GM12878 (cell line): Measurements from ENCODE around the gene AAR2. TPM values are rescaled to one million over a fixed set of nuclear protein-coding genes. Genes with fewer than 3 reads are reported as not detected.

ENCODE experiments used
- ATAC-seq: fragments of 200-7000 bp; cut with Tn5 transposase; 3 replicates; pipeline ENCODE4 v1.9.1; 2020; ENCODE audit warnings: mild to moderate bottlenecking, moderate library complexity
- BruUV-seq: library from RNA; stranded (reverse); fragments of 400-500 nt; replicated peaks from 2 replicates; lab custom pipeline; 2021; lab: Mats Ljungman, UMichigan
- CTCF ChIA-PET: fragments of 300-600 bp; sonication (Branson Sonifier 250); formaldehyde crosslinking; extraction: SDS; loops from one replicate; lab custom pipeline; 2021; ENCODE audit warnings: inconsistent platforms; lab: Yijun Ruan, JAX
- POLR2A ChIA-PET: fragments of 350-600 bp; formaldehyde crosslinking; extraction: SDS; loops from one replicate; lab custom pipeline; 2021; ENCODE audit warnings: inconsistent platforms; lab: Charles Lee
- RAD21 ChIA-PET: fragments of 300-600 bp; sonication (Branson Sonifier 250); formaldehyde crosslinking; loops from one replicate; lab custom pipeline; 2023; ENCODE audit warnings: antibody characterized with exemption; ENCODE audit not compliant: unreplicated experiment; lab: Charles Lee
- SMC1A ChIA-PET: fragments of 300-600 bp; sonication (Branson Sonifier 250); formaldehyde crosslinking; loops from one replicate; lab custom pipeline; 2023; ENCODE audit not compliant: unreplicated experiment, uncharacterized antibody; lab: Charles Lee
- DNase-seq: peaks from one replicate; pipeline ENCODE4 v3.0.0-alpha.2; 2011; ENCODE audit warnings: low read depth, low spot score
- FAIRE-seq: peaks from 3 replicates; lab custom pipeline; 2011; peaks lifted over from hg19 to GRCh38; lab: Jason Lieb, UNC
- H2AFZ ChIP-seq: 2 replicates; pipeline ENCODE4 v1.6.0; 2011; ENCODE audit warnings: low read depth, low read length, control low read depth; ENCODE audit not compliant: control insufficient read depth
- H3K27ac ChIP-seq: 2 replicates; pipeline ENCODE4 v1.5.1; 2011; ENCODE audit warnings: control low read depth; ENCODE audit not compliant: control insufficient read depth, insufficient read depth
- H3K27me3 ChIP-seq, 2 experiments: replicated peaks in 1 of 2; 2 replicates each; pipeline versions ENCODE4 v1.6.0 to v1.6.1; 2011; ENCODE audit warnings: low read length in 1 of 2; ENCODE audit not compliant: control insufficient read depth in 2 of 2, insufficient read depth in 2 of 2
- H3K36me3 ChIP-seq, 2 experiments: 2 replicates each; pipeline ENCODE4 v1.5.1; 2011; ENCODE audit warnings: low read length in 1 of 2; ENCODE audit not compliant: control insufficient read depth in 2 of 2, insufficient read depth in 2 of 2
- H3K4me1 ChIP-seq: 2 replicates; pipeline ENCODE4 v1.6.1; 2011; ENCODE audit warnings: mild to moderate bottlenecking, low read length, moderate library complexity, mixed read lengths; ENCODE audit not compliant: control insufficient read depth, insufficient read depth
- H3K4me2 ChIP-seq: 2 replicates; pipeline ENCODE4 v1.6.0; 2011; ENCODE audit warnings: control low read depth; ENCODE audit not compliant: control insufficient read depth, insufficient read depth
- H3K4me3 ChIP-seq: fragments of 200-600 bp; sonication (generic); 2 replicates; pipeline ENCODE4 v1.5.1; 2016
- H3K79me2 ChIP-seq: 2 replicates; pipeline ENCODE4 v1.6.0; 2011; ENCODE audit warnings: low read length; ENCODE audit not compliant: control insufficient read depth, insufficient read depth
- H3K9ac ChIP-seq: 2 replicates; pipeline ENCODE4 v1.8.0; 2011; ENCODE audit warnings: low read length, control low read depth, mixed read lengths; ENCODE audit not compliant: control insufficient read depth, insufficient read depth
- H3K9me3 ChIP-seq: replicated peaks from 3 replicates; pipeline ENCODE4 v1.5.1; 2011; ENCODE audit warnings: mild to moderate bottlenecking, low read length; ENCODE audit not compliant: control insufficient read depth, insufficient read depth
- H4K20me1 ChIP-seq: 2 replicates; pipeline ENCODE4 v1.6.0; 2011; ENCODE audit not compliant: control insufficient read depth, insufficient read depth
- ATF7 ChIP-seq: fragments of 450-650 bp; IDR thresholded peaks from 2 replicates; pipeline ENCODE4 v1.6.1; 2016; ENCODE audit warnings: low read depth, mild to moderate bottlenecking
- BCL11A ChIP-seq: IDR thresholded peaks from 2 replicates; pipeline ENCODE4 v1.6.1; 2011; ENCODE audit warnings: low read depth, low read length
- CBX5 ChIP-seq: sonication (generic); IDR thresholded peaks from 2 replicates; pipeline ENCODE4 v1.6.1; 2016; ENCODE audit warnings: low read depth, moderate library complexity, mild to moderate bottlenecking, inconsistent platforms
- CREM ChIP-seq: IDR thresholded peaks from 2 replicates; pipeline ENCODE4 v1.6.1; 2014; ENCODE audit warnings: antibody characterized with exemption, low read depth
- EZH2 ChIP-seq: IDR thresholded peaks from 2 replicates; pipeline ENCODE4 v1.6.1; 2012; ENCODE audit warnings: low read depth, mild to moderate bottlenecking, control low read depth, inconsistent platforms, low read length, borderline replicate concordance; ENCODE audit not compliant: control insufficient read depth
- GABPA ChIP-seq: IDR thresholded peaks from 2 replicates; pipeline ENCODE4 v1.6.1; 2014; ENCODE audit warnings: antibody characterized with exemption, low read depth, mild to moderate bottlenecking, inconsistent platforms
- NR2F1 ChIP-seq: fragments of 450-650 bp; conservative IDR thresholded peaks from 2 replicates; pipeline ENCODE4 v1.6.1; 2017; ENCODE audit warnings: mild to moderate bottlenecking
- PAX5 ChIP-seq: IDR thresholded peaks from 2 replicates; pipeline ENCODE4 v1.6.1; 2011; ENCODE audit warnings: low read depth, low read length, borderline replicate concordance
- POLR2AphosphoS5 ChIP-seq: IDR thresholded peaks from 2 replicates; pipeline ENCODE4 v1.6.1; 2011; ENCODE audit warnings: mild to moderate bottlenecking, low read length, inconsistent platforms
- RFX5 ChIP-seq: IDR thresholded peaks from 2 replicates; pipeline ENCODE4 v1.6.1; 2011; ENCODE audit warnings: low read depth, low read length, improper control_type of control experiment
- SMARCA5 ChIP-seq: fragments of 450-650 bp; IDR thresholded peaks from 2 replicates; pipeline ENCODE4 v1.6.1; 2017; ENCODE audit warnings: mild to moderate bottlenecking
- TCF7 ChIP-seq: IDR thresholded peaks from 2 replicates; pipeline ENCODE4 v1.6.1; 2014; ENCODE audit warnings: antibody characterized with exemption, borderline replicate concordance
- whole genome bisulfite sequencing: methylation state at CpG from one replicate; pipeline ENCODE4 v1.1.6; 2016; ENCODE audit warnings: low lambda C conversion rate; ENCODE audit not compliant: insufficient replicate concordance, insufficient coverage; ENCODE audit errors: missing lambda C conversion rate; 5-methylcytosine and 5-hydroxymethylcytosine counted together
- in situ Hi-C: fragments of 300-500 bp; cut with MboI; formaldehyde crosslinking; loops from 9 replicates; pipeline ENCODE4 v1.14.3; 2018; ENCODE audit warnings: mixed read lengths
- intact Hi-C: fragments of 100-400 bp; cut with micrococcal nuclease; formaldehyde crosslinking; loops from one replicate; pipeline ENCODE4 v1.14.2; 2022; ENCODE audit not compliant: unreplicated experiment
- polyA plus RNA-seq, 11 experiments: library from polyadenylated mRNA; depleted of rRNA in 4 of 11; unstranded in 6 of 11; stranded (reverse) in 5 of 11; fragments of >200 nt; fragmentation: Nextera tagmentation in 4 of 11; fragmentation: Illumina TruSeq in 1 of 11; extraction: Ambion mirVana in 4 of 11; extraction: Trizol in 1 of 11; gene quantifications; 1 replicate in 1 of 11; 2 replicates in 10 of 11; pipeline versions ENCODE4 v1.2.1 to v1.2.3, GENCODE V29; 2011 to 2016; ENCODE audit warnings: inconsistent platforms in 2 of 11, missing spikeins in 2 of 11, low read depth in 1 of 11
- total RNA-seq, 4 experiments: library from RNA; depleted of rRNA in 3 of 4; stranded (reverse); fragments of >200 nt in 3 of 4; fragmentation: Illumina TruSeq in 1 of 4; extraction: Trizol in 1 of 4; gene quantifications; 2 replicates each; pipeline versions ENCODE4 v1.2.1 to v1.2.3, GENCODE V29; 2013 to 2021
- TF ChIP-seq, protein P1 (sequence below): IDR thresholded peaks from 2 replicates; pipeline ENCODE4 v1.6.1; 2012; ENCODE audit warnings: low read length, inconsistent platforms
- TF ChIP-seq, protein P2 (sequence below): fragments of 450-650 bp; IDR thresholded peaks from 2 replicates; pipeline ENCODE4 v1.6.1; 2017; ENCODE audit warnings: antibody characterized with exemption, mild to moderate bottlenecking, moderate library complexity
- TF ChIP-seq, protein P3 (sequence below), 3 experiments: IDR thresholded peaks in 2 of 3; conservative IDR thresholded peaks in 1 of 3; 2 replicates each; pipeline ENCODE4 v1.5.1; 2011; ENCODE audit warnings: low read depth in 3 of 3, low read length in 3 of 3, mild to moderate bottlenecking in 3 of 3, control low read depth in 2 of 3, moderate library complexity in 2 of 3, inconsistent platforms in 1 of 3, mixed read lengths in 1 of 3; ENCODE audit not compliant: control insufficient read depth in 2 of 3, insufficient read depth in 1 of 3; ENCODE audit errors: extremely low read depth in 1 of 3

The AAR2 gene
- total and polyA plus RNA-seq, 10 of the 15 experiments (the other 5 are each of a cell fraction or from before 2014, with no cell fraction given), result 6.5 to 41.7 (median 30.3) TPM

DNA sequence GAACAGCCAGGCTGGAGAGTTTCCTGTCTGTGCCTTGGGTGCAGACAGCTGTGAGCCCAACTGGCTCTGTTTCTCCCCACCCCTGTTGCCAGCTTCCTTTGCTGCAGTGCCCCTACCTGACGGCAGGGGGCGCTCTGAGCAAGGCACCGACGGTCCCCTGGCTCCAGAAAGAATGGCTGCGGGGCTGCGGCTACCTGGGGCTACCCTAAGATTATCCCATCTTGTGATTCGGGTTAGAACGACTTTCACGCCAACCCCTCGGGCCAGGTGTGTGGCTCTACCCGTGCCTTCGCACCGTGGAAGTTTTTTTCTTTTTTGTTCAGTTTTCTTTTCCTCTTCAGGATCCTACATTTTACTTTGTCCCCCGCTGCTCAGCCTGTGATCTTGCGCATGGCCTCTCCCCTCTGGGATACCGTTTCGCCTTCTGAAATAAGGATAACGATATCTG, 33.4 kb upstream of the AAR2 start (continued):
- no peak for TF ChIP-seq GABPA
- TF ChIP-seq SMARCA5, result no peak
- no peak for TF ChIP-seq TCF7
- no peak for TF ChIP-seq RFX5
- no peak for TF ChIP-seq BCL11A
- TF ChIP-seq PAX5, result 0 out of 2 replicates have a peak, but pooled peaks have one; percentile 14
- TF ChIP-seq EZH2, result no peak

DNA sequence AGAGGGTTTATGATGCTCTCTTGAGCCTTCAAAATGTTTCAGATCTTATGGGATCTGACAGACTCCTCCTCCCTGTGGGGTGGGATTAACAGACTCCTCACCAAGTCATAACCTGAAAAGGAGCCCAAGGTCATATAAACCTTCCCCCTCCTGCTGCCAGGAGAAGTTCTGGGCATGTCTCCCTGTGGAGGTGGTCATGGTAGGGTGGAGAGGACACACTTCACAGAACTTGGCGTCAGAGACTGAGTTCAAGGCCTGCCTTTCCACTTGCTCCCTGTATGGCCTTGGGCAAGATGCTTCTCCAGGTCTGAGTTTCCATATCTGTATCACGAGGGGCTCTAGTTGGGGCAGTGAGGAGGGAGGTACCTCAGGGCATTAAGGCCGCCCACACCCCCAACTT, 32.4 kb upstream of the AAR2 start:
- H3K9ac ChIP-seq, result no peak overlapping the region
- H3K4me1 ChIP-seq, result no peaks in the 10 kb centered on the region
- ChIA-PET CTCF (interaction anchor here (0.6 to 8.1 kb wide), 13 partner anchors 9 to 288 kb away, joined by 3 to 115 read pairs (median 10); partner anchors contain the start of gene AAR2), SMC1A (interaction anchor here (2.1 kb wide), 1 partner anchor 236 kb away, joined by 8 read pairs; no protein-coding TSS in a partner anchor), RAD21 (interaction anchor here (0.6 kb wide), 1 partner anchor 250 kb away, joined by 3 read pairs; no protein-coding TSS in a partner anchor), POLR2A (no interaction called here)
- 0% methylated on average over 3 of the region's 3 CpGs for WGBS
- no peak overlapping the region for H3K4me2 ChIP-seq
- no peak overlapping the region for H3K4me3 ChIP-seq
- H3K27me3 ChIP-seq, result peaks cover 0 to 3% of the 10 kb centered on the region in 2 experiments; a peak in 1 of 4 replicates
- intact Hi-C loops, result loop anchor here (1.0 kb wide), 1 partner anchor 235 kb away; no protein-coding TSS in a partner anchor
- no TSS peak for BruUV-seq
- H4K20me1 ChIP-seq, result no peaks in the 10 kb centered on the region
- no peak overlapping the region for H3K27ac ChIP-seq
- H3K79me2 ChIP-seq, result no peaks in the 10 kb centered on the region
- FAIRE-seq (no peak), DNase-seq (no peak), ATAC-seq (no peak)
- H3K36me3 ChIP-seq, result no peaks in the 10 kb centered on the region
- H3K9me3 ChIP-seq, result no peaks in the 10 kb centered on the region
- in situ Hi-C loops, result loop anchor here (5.0 kb wide), 1 partner anchor 238 kb away; no protein-coding TSS in a partner anchor
- no peak overlapping the region for H2AFZ ChIP-seq
- TF ChIP-seq POLR2AphosphoS5 (no peak), CBX5 (no peak), BCL11A (no peak), CREM (no peak), ATF7 (no peak), NR2F1 (no peak)
- TF ChIP-seq, protein P1, sequence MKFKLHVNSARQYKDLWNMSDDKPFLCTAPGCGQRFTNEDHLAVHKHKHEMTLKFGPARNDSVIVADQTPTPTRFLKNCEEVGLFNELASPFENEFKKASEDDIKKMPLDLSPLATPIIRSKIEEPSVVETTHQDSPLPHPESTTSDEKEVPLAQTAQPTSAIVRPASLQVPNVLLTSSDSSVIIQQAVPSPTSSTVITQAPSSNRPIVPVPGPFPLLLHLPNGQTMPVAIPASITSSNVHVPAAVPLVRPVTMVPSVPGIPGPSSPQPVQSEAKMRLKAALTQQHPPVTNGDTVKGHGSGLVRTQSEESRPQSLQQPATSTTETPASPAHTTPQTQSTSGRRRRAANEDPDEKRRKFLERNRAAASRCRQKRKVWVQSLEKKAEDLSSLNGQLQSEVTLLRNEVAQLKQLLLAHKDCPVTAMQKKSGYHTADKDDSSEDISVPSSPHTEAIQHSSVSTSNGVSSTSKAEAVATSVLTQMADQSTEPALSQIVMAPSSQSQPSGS, result no peak
- TF ChIP-seq, protein P2, sequence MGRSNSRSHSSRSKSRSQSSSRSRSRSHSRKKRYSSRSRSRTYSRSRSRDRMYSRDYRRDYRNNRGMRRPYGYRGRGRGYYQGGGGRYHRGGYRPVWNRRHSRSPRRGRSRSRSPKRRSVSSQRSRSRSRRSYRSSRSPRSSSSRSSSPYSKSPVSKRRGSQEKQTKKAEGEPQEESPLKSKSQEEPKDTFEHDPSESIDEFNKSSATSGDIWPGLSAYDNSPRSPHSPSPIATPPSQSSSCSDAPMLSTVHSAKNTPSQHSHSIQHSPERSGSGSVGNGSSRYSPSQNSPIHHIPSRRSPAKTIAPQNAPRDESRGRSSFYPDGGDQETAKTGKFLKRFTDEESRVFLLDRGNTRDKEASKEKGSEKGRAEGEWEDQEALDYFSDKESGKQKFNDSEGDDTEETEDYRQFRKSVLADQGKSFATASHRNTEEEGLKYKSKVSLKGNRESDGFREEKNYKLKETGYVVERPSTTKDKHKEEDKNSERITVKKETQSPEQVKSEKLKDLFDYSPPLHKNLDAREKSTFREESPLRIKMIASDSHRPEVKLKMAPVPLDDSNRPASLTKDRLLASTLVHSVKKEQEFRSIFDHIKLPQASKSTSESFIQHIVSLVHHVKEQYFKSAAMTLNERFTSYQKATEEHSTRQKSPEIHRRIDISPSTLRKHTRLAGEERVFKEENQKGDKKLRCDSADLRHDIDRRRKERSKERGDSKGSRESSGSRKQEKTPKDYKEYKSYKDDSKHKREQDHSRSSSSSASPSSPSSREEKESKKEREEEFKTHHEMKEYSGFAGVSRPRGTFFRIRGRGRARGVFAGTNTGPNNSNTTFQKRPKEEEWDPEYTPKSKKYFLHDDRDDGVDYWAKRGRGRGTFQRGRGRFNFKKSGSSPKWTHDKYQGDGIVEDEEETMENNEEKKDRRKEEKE, result no peak
- TF ChIP-seq, protein P3, sequence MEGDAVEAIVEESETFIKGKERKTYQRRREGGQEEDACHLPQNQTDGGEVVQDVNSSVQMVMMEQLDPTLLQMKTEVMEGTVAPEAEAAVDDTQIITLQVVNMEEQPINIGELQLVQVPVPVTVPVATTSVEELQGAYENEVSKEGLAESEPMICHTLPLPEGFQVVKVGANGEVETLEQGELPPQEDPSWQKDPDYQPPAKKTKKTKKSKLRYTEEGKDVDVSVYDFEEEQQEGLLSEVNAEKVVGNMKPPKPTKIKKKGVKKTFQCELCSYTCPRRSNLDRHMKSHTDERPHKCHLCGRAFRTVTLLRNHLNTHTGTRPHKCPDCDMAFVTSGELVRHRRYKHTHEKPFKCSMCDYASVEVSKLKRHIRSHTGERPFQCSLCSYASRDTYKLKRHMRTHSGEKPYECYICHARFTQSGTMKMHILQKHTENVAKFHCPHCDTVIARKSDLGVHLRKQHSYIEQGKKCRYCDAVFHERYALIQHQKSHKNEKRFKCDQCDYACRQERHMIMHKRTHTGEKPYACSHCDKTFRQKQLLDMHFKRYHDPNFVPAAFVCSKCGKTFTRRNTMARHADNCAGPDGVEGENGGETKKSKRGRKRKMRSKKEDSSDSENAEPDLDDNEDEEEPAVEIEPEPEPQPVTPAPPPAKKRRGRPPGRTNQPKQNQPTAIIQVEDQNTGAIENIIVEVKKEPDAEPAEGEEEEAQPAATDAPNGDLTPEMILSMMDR (IDR thresholded peaks at IDR 0.05 in 2 of 3, conservative IDR thresholded peaks at IDR 0.05 in 1 of 3; ENCODE audit: control insufficient read depth in 2 of 3, extremely low read depth in 1 of 3, insufficient read depth in 1 of 3, low read depth in 3 of 3, low read length in 3 of 3), result no peak
